BLaER1 (cell line): ENCODE results near the gene HEPHL1.

Experiments used
- H3K27ac ChIP-seq: shearing (Covaris generic); formaldehyde crosslinking; 2 replicates; pipeline ENCODE4 v1.8.1; 2022
- H3K27me3 ChIP-seq: shearing (Covaris generic); formaldehyde crosslinking; 2 replicates; pipeline ENCODE4 v1.8.1; 2022
- H3K36me3 ChIP-seq: shearing (Covaris generic); formaldehyde crosslinking; 2 replicates; pipeline ENCODE4 v1.8.1; 2022
- H3K4me1 ChIP-seq: shearing (Covaris generic); formaldehyde crosslinking; 2 replicates; pipeline ENCODE4 v1.8.1; 2022
- H3K4me2 ChIP-seq: shearing (Covaris generic); formaldehyde crosslinking; 2 replicates; pipeline ENCODE4 v1.8.1; 2022
- H3K4me3 ChIP-seq: shearing (Covaris generic); formaldehyde crosslinking; 2 replicates; pipeline ENCODE4 v1.8.1; 2022
- H3K9ac ChIP-seq: shearing (Covaris generic); formaldehyde crosslinking; 2 replicates; pipeline ENCODE4 v1.8.1; 2022
- H3K9me3 ChIP-seq: shearing (Covaris generic); formaldehyde crosslinking; 2 replicates; pipeline ENCODE4 v1.8.1; 2022
- H4K20me1 ChIP-seq: shearing (Covaris generic); formaldehyde crosslinking; 2 replicates; pipeline ENCODE4 v1.8.1; 2022
- Cebpa-rat ChIP-seq: shearing (Covaris generic); IDR thresholded peaks from 2 replicates; pipeline ENCODE4 v1.8.1; 2022

The HEPHL1 gene

DNA sequence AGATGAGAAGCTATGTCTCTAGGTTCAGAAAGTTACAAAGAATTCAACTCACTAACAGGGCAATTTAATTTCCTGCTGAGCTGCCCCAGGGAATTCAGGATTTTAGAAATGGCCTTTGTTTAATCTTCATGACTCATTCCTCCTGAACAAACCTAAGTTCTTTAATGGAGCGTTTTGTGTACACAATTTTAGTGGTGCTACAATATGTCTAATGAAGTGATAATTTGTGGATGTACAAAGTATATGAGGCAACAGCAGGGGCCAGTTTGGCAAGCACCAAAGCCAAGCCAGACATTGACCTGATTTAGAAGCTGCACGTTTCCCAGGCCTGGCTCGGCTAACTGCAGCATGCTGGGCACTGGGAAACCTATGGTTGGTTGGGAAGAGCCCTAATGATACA lies 34.4 kb upstream of the HEPHL1 start:
- no peak overlapping the region for H3K4me3 ChIP-seq
- no peak overlapping the region for H3K27ac ChIP-seq
- peaks cover 5% of the 10 kb centered on the region; the same call in 1 of the 2 replicates for H3K9me3 ChIP-seq
- no peak overlapping the region for H3K9ac ChIP-seq
- H3K4me1 ChIP-seq, result no peaks in the 10 kb centered on the region
- no peaks in the 10 kb centered on the region for H3K27me3 ChIP-seq
- H3K36me3 ChIP-seq, result no peaks in the 10 kb centered on the region
- no peaks in the 10 kb centered on the region for H4K20me1 ChIP-seq
- TF ChIP-seq Cebpa-rat, result no peak
- no peak overlapping the region for H3K4me2 ChIP-seq

DNA sequence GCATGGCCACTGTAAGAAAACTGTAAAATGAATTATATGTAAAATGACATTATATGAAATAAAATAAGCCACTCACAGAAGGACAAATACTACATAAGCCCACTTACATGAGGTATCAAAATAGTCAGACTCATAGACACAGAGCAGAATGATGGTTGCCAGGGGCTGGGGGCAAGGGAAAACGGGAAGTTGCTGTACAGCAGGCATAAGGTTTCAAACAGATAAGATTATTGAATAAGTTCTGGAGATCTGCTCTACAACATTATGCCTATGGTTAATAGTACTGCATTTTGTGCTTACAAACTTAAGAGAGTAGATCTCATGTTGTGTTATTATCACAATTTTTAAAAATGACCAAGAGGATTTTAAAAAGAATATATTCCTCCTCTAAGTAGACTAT lies 32.7 kb upstream of the HEPHL1 start:
- H3K4me3 ChIP-seq, result no peak overlapping the region
- peaks cover 23% of the 10 kb centered on the region for H3K9me3 ChIP-seq
- no peak for TF ChIP-seq Cebpa-rat
- H3K4me1 ChIP-seq, result no peaks in the 10 kb centered on the region
- H4K20me1 ChIP-seq, result no peaks in the 10 kb centered on the region
- no peak overlapping the region for H3K9ac ChIP-seq
- H3K27me3 ChIP-seq, result no peaks in the 10 kb centered on the region
- H3K36me3 ChIP-seq, result no peaks in the 10 kb centered on the region
- H3K27ac ChIP-seq, result no peak overlapping the region
- H3K4me2 ChIP-seq, result no peak overlapping the region

DNA sequence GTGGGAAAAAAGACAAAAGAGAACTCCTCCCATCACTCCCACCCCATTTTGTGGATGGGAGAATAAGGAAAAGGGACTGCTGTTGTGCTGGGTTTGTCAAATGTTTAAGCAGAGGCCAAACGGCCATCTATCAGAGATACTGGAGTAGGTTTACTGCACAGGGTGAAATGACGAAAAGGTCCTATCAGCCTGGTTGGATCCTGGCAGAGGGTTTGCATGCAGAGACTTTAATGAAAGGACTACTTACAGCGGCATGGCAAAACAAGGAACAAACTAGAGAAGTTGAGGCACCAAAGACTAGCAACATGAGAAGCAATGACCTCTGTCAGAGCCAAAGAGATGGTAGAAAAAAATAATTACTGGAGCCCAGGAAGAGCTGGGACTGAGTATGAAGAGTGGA lies 32.2 kb upstream of the HEPHL1 start:
- Histone ChIP-seq H3K4me1 (no peaks in the 10 kb centered on the region), H3K27ac (no peak overlapping the region)
- no peak for TF ChIP-seq Cebpa-rat

DNA sequence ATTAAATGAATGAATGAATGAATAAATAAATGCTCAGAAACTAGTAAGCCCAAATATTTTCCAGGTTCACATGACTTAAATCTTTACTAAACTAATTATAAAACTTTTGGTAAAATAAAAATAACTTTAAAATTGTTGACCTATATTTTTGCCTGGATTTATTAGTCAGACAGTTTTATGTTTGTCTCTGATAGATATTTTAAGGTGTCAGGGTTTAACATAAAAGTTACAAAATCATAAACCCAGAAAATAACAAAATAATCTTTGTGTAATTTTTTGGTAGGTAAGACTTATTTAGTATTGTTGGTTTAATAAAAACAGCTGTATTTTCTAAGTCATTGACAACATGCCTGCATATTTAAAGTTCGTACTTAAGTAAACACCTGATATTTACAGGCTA lies 27.4 kb upstream of the HEPHL1 start:
- no peaks in the 10 kb centered on the region for H3K36me3 ChIP-seq
- no peak overlapping the region for H3K9ac ChIP-seq
- H3K4me3 ChIP-seq, result no peak overlapping the region
- no peak overlapping the region for H3K4me2 ChIP-seq
- peaks cover 31% of the 10 kb centered on the region for H3K9me3 ChIP-seq
- H3K4me1 ChIP-seq, result no peaks in the 10 kb centered on the region
- H3K27me3 ChIP-seq, result no peaks in the 10 kb centered on the region
- TF ChIP-seq Cebpa-rat, result no peak
- no peaks in the 10 kb centered on the region for H4K20me1 ChIP-seq
- H3K27ac ChIP-seq, result no peak overlapping the region

More for the DNA sequence above, 32.2 kb upstream of the HEPHL1 start:
- H3K4me2 ChIP-seq, result no peak overlapping the region
- H4K20me1 ChIP-seq, result no peaks in the 10 kb centered on the region
- no peak overlapping the region for H3K9ac ChIP-seq
- no peaks in the 10 kb centered on the region for H3K27me3 ChIP-seq
- H3K4me3 ChIP-seq, result no peak overlapping the region
- H3K36me3 ChIP-seq, result no peaks in the 10 kb centered on the region
- H3K9me3 ChIP-seq, result peaks cover 26% of the 10 kb centered on the region

DNA sequence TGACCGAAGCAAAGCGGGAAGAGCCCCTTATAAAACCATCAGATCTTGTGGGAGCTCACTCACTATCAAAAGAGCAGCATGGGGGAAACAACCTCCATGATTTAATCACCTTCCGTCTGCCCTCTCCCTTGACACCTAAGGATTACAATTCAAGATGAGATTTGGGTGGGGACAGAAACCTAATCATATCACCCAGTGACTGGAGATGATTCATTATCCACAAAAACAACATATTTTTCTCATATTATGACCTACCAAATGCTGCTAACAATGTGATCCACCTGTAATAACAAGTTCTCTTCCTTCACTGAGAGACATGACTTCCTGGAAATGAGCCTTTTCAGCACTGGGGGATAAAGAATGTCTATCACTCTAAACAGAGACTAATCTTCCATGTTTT lies 23.4 kb upstream of the HEPHL1 start:
- no peak for TF ChIP-seq Cebpa-rat
- H3K9ac ChIP-seq, result no peak overlapping the region
- H3K9me3 ChIP-seq, result peaks cover 15% of the 10 kb centered on the region
- no peaks in the 10 kb centered on the region for H3K36me3 ChIP-seq
- H3K4me1 ChIP-seq, result no peaks in the 10 kb centered on the region
- H3K4me2 ChIP-seq, result no peak overlapping the region
- no peak overlapping the region for H3K27ac ChIP-seq
- H4K20me1 ChIP-seq, result no peaks in the 10 kb centered on the region
- H3K4me3 ChIP-seq, result no peak overlapping the region
- H3K27me3 ChIP-seq, result no peaks in the 10 kb centered on the region

DNA sequence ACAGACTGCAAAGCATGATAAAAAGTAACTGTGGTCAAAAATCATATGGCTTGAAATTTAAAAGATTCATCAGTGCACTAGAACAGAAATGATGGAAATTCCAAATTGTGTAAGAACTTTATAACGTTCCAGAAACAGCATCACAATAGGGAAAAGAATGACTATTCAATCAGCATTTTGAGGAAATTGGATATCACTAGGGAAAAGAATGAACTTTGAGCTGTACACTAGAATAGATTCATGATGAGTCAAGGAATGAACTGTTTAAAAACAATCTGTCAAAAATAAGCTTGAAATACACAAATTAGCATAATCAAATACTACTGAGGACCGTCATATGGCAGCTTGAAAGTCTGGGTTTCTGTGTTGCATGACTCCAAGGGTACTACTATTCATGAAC lies 20.5 kb upstream of the HEPHL1 start:
- no peaks in the 10 kb centered on the region for H3K36me3 ChIP-seq
- no peaks in the 10 kb centered on the region for H3K4me1 ChIP-seq
- no peak overlapping the region for H3K9ac ChIP-seq
- no peak overlapping the region for H3K4me2 ChIP-seq
- H4K20me1 ChIP-seq, result no peaks in the 10 kb centered on the region
- H3K9me3 ChIP-seq, result no peaks in the 10 kb centered on the region; the same call in 1 of the 2 replicates
- H3K27me3 ChIP-seq, result no peaks in the 10 kb centered on the region
- TF ChIP-seq Cebpa-rat, result no peak
- H3K4me3 ChIP-seq, result no peak overlapping the region
- H3K27ac ChIP-seq, result no peak overlapping the region

DNA sequence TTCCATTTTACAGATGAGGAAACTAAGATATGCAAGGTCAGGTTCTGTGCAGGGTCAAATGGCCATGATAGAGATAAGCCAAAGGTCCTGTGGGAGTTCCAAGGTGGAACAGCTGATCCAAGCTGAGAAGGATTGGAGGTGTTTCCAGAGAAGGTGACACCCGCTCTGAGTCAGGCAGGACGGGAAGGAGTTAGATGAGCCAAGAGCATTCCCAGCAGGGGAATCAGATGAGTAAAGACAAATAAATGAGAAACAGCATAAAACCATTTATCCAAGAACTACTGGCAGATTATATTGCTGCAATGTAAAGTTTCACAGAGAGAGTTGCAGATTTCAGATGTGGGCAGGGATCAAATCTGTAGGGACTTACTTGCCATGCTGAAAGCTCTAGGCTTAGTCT lies 18.9 kb upstream of the HEPHL1 start:
- no peak for TF ChIP-seq Cebpa-rat
- H3K27ac ChIP-seq, result no peak overlapping the region
- no peak overlapping the region for H3K4me2 ChIP-seq
- H3K4me3 ChIP-seq, result no peak overlapping the region
- H3K36me3 ChIP-seq, result no peaks in the 10 kb centered on the region
- H4K20me1 ChIP-seq, result no peaks in the 10 kb centered on the region
- no peak overlapping the region for H3K9ac ChIP-seq
- H3K9me3 ChIP-seq, result no peaks in the 10 kb centered on the region
- no peaks in the 10 kb centered on the region for H3K27me3 ChIP-seq
- H3K4me1 ChIP-seq, result no peaks in the 10 kb centered on the region

DNA sequence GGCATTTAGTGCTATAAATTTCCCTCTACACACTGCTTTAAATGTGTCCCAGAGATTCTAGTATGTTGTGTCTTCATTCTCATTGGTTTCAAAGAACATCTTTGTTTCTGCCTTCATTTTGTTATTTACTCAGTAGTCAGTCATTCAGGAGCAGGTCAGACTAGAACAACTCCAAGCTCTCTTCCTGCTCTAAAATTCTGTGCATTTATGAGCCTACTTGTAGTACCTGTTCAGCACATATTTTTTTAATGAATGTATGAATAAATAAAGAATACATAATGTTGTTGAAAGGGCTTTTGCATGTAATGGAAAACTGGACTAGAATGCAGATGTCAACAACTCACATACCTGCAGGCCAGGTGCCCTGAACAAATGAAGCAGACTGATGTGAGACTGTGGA lies 13.7 kb upstream of the HEPHL1 start:
- no peak overlapping the region for H3K27ac ChIP-seq
- H3K9me3 ChIP-seq, result no peaks in the 10 kb centered on the region
- H3K9ac ChIP-seq, result no peak overlapping the region
- no peaks in the 10 kb centered on the region for H3K36me3 ChIP-seq
- TF ChIP-seq Cebpa-rat, result no peak
- H3K4me2 ChIP-seq, result no peak overlapping the region
- no peaks in the 10 kb centered on the region for H3K27me3 ChIP-seq
- H3K4me3 ChIP-seq, result no peak overlapping the region
- no peaks in the 10 kb centered on the region for H4K20me1 ChIP-seq
- no peaks in the 10 kb centered on the region for H3K4me1 ChIP-seq

DNA sequence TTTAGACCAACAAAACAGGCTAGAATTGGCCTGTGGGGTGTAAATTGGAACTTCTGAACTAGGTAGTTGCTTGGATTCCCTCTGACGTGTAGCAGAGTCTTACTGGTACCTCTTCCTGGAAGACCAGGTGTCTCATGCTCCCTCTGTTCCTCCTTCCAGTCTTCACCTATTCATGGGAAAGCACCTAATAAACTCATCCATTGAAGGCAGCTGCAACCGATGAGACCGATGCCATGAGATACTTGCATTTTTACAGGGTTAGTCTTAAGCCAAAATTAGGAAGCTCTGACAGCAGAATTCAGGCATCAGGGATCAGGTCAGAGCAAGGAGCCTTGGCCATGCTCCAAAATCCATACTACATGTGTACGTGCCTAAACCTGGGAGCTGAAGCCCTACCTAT lies 13.2 kb upstream of the HEPHL1 start:
- no peak overlapping the region for H3K4me2 ChIP-seq
- H3K4me1 ChIP-seq, result no peaks in the 10 kb centered on the region
- no peak for TF ChIP-seq Cebpa-rat
- H3K27ac ChIP-seq, result no peak overlapping the region
- H3K36me3 ChIP-seq, result no peaks in the 10 kb centered on the region
- H3K4me3 ChIP-seq, result no peak overlapping the region
- no peaks in the 10 kb centered on the region for H3K27me3 ChIP-seq
- H3K9ac ChIP-seq, result no peak overlapping the region
- no peaks in the 10 kb centered on the region for H4K20me1 ChIP-seq
- H3K9me3 ChIP-seq, result no peaks in the 10 kb centered on the region

DNA sequence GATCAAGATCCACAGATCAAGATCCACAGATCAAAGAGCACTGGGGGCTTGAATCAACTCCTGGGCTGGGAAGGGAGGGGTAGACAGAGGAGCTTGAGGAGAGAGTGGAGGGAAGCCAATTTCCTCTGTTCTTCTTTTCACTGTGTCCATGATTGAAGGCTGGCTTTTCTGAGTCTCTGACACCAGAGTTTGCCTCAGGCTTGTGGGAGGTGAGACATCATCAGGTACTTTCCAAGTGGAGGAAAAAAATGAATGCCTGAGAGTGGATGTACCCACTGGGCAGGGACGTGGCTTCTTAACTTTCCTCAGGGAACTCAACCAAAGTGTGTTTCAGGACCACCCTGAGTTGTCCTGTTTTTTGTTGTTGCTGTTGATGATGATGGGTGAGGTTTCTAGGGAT lies 11.0 kb upstream of the HEPHL1 start:
- TF ChIP-seq Cebpa-rat, result no peak
- Histone ChIP-seq H3K27ac (no peak overlapping the region), H3K9ac (no peak overlapping the region), H3K4me3 (no peak overlapping the region), H3K36me3 (no peaks in the 10 kb centered on the region), H3K4me2 (no peak overlapping the region), H3K9me3 (peaks cover 12% of the 10 kb centered on the region; the same call in 1 of the 2 replicates), H3K27me3 (no peaks in the 10 kb centered on the region), H4K20me1 (no peaks in the 10 kb centered on the region), H3K4me1 (no peaks in the 10 kb centered on the region)

DNA sequence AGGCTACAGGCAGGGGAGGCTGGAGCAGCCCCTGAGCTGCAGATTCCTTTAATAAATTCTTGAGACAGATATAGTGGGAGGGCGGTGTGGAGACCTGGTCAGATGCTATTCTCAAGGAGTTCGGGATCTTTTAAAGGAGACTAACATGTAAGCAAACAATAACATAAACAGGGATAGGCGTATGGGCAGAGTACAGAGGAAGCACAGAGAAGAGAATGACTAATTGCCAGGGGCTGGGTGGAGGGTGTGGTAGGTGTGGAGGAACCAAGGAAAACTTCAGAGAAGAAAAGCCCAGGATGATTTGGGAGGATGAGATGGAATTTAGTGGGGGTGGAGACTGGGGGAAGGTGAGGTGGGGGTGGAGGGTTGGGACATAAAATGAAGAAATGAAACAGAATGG lies 9.7 kb upstream of the HEPHL1 start:
- Histone ChIP-seq H3K4me3 (no peak overlapping the region), H3K4me1 (no peaks in the 10 kb centered on the region), H3K36me3 (no peaks in the 10 kb centered on the region), H3K27me3 (no peaks in the 10 kb centered on the region), H3K9ac (no peak overlapping the region), H4K20me1 (no peaks in the 10 kb centered on the region), H3K27ac (no peak overlapping the region), H3K4me2 (no peak overlapping the region), H3K9me3 (peaks cover 17% of the 10 kb centered on the region; the same call in 1 of the 2 replicates)
- TF ChIP-seq Cebpa-rat, result no peak
